Activated T-cell treated with anti-CD3 and anti-CD28 coated beads, Interleukin-2, amount 50 U/mL, for 24 hours (primary cell): ENCODE measurements around the gene STK40.
A peak's percentile ranks its signal among the peaks of the same experiment; 100 is the strongest.

Experiments
- DNase-seq: peaks from one replicate; pipeline ENCODE4 v3.0.0-alpha.2; 2020
- H3K27ac Mint-ChIP-seq: 2 replicates; pipeline ENCODE4 v1.8.0; 2020; ENCODE audit warnings: mild to moderate bottlenecking, mixed read lengths
- H3K27me3 Mint-ChIP-seq: 2 replicates; pipeline ENCODE4 v1.8.0; 2020; ENCODE audit warnings: mixed read lengths
- H3K36me3 Mint-ChIP-seq: 2 replicates; pipeline ENCODE4 v1.8.0; 2020; ENCODE audit warnings: low read depth, mixed read lengths
- H3K4me1 Mint-ChIP-seq: 2 replicates; pipeline ENCODE4 v1.8.0; 2020; ENCODE audit warnings: low read depth, mixed read lengths
- H3K4me3 Mint-ChIP-seq: 2 replicates; pipeline ENCODE4 v1.8.0; 2020; ENCODE audit warnings: mild to moderate bottlenecking, moderate library complexity, mixed read lengths
- H3K9me3 Mint-ChIP-seq: 2 replicates; pipeline ENCODE4 v1.8.0; 2020; ENCODE audit warnings: mixed read lengths

The STK40 gene

DNA sequence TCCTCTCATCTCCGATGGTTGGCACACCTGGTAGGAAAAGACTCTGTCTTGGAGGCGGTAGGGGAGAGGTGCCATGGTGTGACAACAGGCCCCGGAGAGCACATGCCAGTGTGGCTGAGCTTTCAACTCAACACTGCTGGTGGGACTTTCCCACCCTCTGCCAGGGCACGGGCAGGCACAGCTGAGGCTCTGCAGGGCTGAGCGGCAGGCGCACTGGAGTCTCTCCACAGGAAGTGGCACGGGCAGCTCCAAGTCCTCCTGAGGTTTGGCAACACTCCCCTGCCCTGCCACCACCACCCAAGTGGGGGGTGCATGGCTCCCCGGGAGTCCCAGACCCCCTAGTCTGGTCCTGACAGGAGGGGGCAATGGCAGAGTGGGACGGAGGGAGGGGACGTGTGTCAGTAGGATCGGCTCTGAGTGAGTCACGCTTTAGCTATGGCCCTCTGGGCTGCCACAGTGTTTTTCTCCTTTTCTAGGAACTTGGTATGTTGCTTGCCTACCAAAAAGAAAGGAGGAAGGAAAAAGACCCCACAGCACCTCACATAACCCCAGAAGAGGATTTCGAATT is 35.0 kb downstream of the STK40 start:
- Mint-ChIP-seq H3K4me3 (no peak overlapping the region), H3K9me3 (no peaks in the 10 kb centered on the region), H3K27me3 (no peaks in the 10 kb centered on the region), H3K27ac (peak overlapping the region; percentile 86), H3K4me1 (peaks cover 28% of the 10 kb centered on the region), H3K36me3 (peaks cover 82% of the 10 kb centered on the region)
- DNase-seq, result peak; percentile 56

- Mint-ChIP-seq H3K27me3 (no peaks in the 10 kb centered on the region), H3K4me1 (peaks cover 28% of the 10 kb centered on the region), H3K9me3 (no peaks in the 10 kb centered on the region), H3K4me3 (no peak overlapping the region), H3K36me3 (peaks cover 81% of the 10 kb centered on the region), H3K27ac (peak overlapping the region; percentile 40)
- DNase-seq, result no peak
Observed at GRCh38 chr1:36349839-36350238, 35.9 kb downstream of the STK40 start.

GRCh38 chr1:36349241-36349671 is 36.5 kb downstream of the STK40 start:
- peaks cover 81% of the 10 kb centered on the region for H3K36me3 Mint-ChIP-seq

DNA sequence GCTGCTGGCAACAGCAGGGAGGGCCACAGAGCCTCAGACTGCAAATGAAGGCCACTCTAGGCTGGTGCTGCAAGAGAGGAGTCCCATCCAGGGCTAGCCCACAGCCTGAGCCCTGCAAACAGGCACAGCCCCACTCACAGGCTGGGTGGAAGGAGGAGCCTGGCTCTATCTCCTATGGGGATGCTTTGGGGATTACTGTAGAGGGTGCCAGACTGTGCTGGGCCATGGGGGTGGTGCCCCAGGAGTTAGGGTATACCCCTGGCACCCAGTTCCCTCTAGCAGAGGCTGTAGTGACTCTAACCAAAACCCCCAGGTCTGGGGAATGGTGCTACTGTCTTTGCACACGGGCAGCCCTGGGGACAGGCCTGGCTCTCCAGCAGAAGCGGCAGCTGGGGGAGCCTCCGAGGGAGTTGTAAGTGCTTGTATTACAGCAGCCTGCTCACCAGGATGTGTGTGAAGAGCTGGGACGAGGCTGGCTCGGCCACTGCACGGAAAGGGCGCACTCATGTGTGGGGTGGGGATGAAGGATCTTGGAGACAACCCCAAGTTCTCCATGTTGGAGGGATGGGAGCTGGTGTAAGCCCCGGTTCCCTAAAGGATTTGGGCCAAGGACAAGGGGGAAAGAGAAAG is 38.9 kb downstream of the STK40 start:
- DNase-seq, result no peak
- Mint-ChIP-seq H3K4me3 (no peak overlapping the region), H3K27ac (no peak overlapping the region), H3K36me3 (peaks cover 81% of the 10 kb centered on the region), H3K4me1 (peaks cover 27% of the 10 kb centered on the region), H3K27me3 (no peaks in the 10 kb centered on the region), H3K9me3 (no peaks in the 10 kb centered on the region)

More at GRCh38 chr1:36349241-36349671, 36.5 kb downstream of the STK40 start:
- DNase-seq, result no peak
- H3K27me3 Mint-ChIP-seq, result no peaks in the 10 kb centered on the region
- no peak overlapping the region for H3K4me3 Mint-ChIP-seq
- peak overlapping the region; percentile 40 for H3K27ac Mint-ChIP-seq
- H3K9me3 Mint-ChIP-seq, result no peaks in the 10 kb centered on the region
- peaks cover 28% of the 10 kb centered on the region for H3K4me1 Mint-ChIP-seq

GRCh38 chr1:36345353-36345752 is 40.4 kb downstream of the STK40 start:
- Mint-ChIP-seq H3K4me3 (no peak overlapping the region), H3K9me3 (no peaks in the 10 kb centered on the region), H3K27ac (no peak overlapping the region), H3K4me1 (peaks cover 12% of the 10 kb centered on the region), H3K36me3 (peaks cover 85% of the 10 kb centered on the region), H3K27me3 (no peaks in the 10 kb centered on the region)
- no peak for DNase-seq

GRCh38 chr1:36344395-36344680 is 41.4 kb downstream of the STK40 start:
- peaks cover 86% of the 10 kb centered on the region for H3K36me3 Mint-ChIP-seq
- no peaks in the 10 kb centered on the region for H3K9me3 Mint-ChIP-seq
- H3K4me3 Mint-ChIP-seq, result no peak overlapping the region
- H3K27me3 Mint-ChIP-seq, result no peaks in the 10 kb centered on the region
- no peak for DNase-seq
- H3K4me1 Mint-ChIP-seq, result peaks cover 9% of the 10 kb centered on the region
- no peak overlapping the region for H3K27ac Mint-ChIP-seq

DNA sequence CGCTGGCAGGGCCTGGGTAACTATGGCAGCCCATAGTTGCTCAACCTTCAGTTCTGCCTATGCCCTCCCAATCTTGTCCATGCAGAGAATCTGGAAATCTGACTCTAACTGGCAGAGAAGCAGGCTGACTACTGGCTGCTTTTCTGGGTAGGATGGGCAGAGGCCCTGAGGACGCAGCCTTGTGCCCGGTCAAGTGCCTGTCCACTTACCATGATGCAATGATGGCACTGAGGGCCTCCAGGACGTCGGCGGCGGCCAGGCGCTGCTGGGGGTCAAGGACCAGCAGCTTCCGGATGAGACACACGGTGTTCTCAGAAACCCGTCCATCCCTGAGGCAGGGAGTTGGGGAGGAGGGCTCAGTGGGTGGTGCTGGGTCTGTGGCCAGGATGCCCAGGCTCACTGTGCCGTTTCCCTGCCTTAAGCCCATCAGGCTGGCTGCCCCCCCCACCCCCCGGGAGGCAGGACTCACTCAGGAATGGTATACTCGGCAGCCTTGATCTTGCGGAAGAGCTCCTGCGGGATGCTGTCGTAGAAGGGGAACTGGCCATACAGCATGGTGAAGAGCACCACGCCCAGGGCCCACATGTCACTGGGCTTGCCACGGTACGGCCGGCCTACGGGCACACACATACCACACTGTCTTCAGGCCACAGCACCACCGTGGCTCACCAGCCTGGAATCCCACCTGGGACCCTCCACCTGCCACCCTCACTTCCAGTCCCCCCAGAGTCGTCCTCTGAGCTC is 41.9 kb downstream of the STK40 start:
- no peak for DNase-seq
- no peaks in the 10 kb centered on the region for H3K9me3 Mint-ChIP-seq
- H3K27me3 Mint-ChIP-seq, result no peaks in the 10 kb centered on the region
- peaks cover 10% of the 10 kb centered on the region for H3K4me1 Mint-ChIP-seq
- no peak overlapping the region for H3K4me3 Mint-ChIP-seq
- peaks cover 83% of the 10 kb centered on the region for H3K36me3 Mint-ChIP-seq
- H3K27ac Mint-ChIP-seq, result no peak overlapping the region

GRCh38 chr1:36342426-36343185 is 43.1 kb downstream of the STK40 start:
- Mint-ChIP-seq H3K27ac (no peak overlapping the region), H3K27me3 (no peaks in the 10 kb centered on the region), H3K4me1 (peaks cover 13% of the 10 kb centered on the region), H3K4me3 (no peak overlapping the region), H3K36me3 (peaks cover 71% of the 10 kb centered on the region), H3K9me3 (no peaks in the 10 kb centered on the region)
- DNase-seq, result peak; percentile 67

- DNase-seq, result no peak
- Mint-ChIP-seq H3K27me3 (no peaks in the 10 kb centered on the region), H3K4me3 (no peak overlapping the region), H3K9me3 (no peaks in the 10 kb centered on the region), H3K4me1 (peaks cover 13% of the 10 kb centered on the region), H3K27ac (no peak overlapping the region), H3K36me3 (peaks cover 63% of the 10 kb centered on the region)
Observed at GRCh38 chr1:36341626-36342320, 44.0 kb downstream of the STK40 start.

- DNase-seq, result no peak
- H3K4me3 Mint-ChIP-seq, result no peak overlapping the region
- H3K9me3 Mint-ChIP-seq, result no peaks in the 10 kb centered on the region
Observed at GRCh38 chr1:36339615-36340014, 46.1 kb downstream of the STK40 start.

DNA sequence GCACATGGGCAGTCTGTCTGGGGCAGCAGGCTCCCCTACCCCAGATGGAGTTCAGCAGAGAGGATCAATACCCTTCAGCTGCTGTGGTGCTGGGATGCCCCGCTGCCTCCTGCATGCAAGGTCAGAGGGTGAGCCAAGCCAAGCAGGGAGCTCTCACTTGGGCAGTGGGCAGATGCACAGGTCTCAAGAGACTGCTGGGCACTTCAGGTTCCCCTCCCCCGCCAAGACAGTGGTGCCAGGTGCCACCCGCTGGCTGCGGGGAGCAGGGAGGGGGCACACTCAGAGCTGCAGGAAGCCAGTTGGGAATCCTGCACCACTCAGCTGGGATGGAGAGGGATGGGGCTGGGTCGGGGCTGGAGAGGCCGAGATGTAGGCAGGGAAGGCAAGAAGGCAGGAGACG is 46.5 kb downstream of the STK40 start:
- no peaks in the 10 kb centered on the region for H3K9me3 Mint-ChIP-seq
- no peaks in the 10 kb centered on the region for H3K27me3 Mint-ChIP-seq
- H3K4me1 Mint-ChIP-seq, result peaks cover 13% of the 10 kb centered on the region
- no peak overlapping the region for H3K4me3 Mint-ChIP-seq
- no peak for DNase-seq
- H3K27ac Mint-ChIP-seq, result no peak overlapping the region
- H3K36me3 Mint-ChIP-seq, result peaks cover 42% of the 10 kb centered on the region

More at GRCh38 chr1:36339615-36340014, 46.1 kb downstream of the STK40 start:
- Mint-ChIP-seq H3K27ac (no peak overlapping the region), H3K27me3 (no peaks in the 10 kb centered on the region), H3K4me1 (peaks cover 13% of the 10 kb centered on the region), H3K36me3 (peaks cover 46% of the 10 kb centered on the region)

GRCh38 chr1:36337830-36338229 is 47.9 kb downstream of the STK40 start:
- Mint-ChIP-seq H3K27ac (no peak overlapping the region), H3K4me1 (peaks cover 7% of the 10 kb centered on the region), H3K9me3 (no peaks in the 10 kb centered on the region), H3K27me3 (no peaks in the 10 kb centered on the region), H3K36me3 (peaks cover 30% of the 10 kb centered on the region), H3K4me3 (no peak overlapping the region)
- DNase-seq, result no peak

- DNase-seq, result no peak
- H3K36me3 Mint-ChIP-seq, result no peaks in the 10 kb centered on the region
- no peaks in the 10 kb centered on the region for H3K4me1 Mint-ChIP-seq
- no peak overlapping the region for H3K27ac Mint-ChIP-seq
- H3K4me3 Mint-ChIP-seq, result no peak overlapping the region
- H3K27me3 Mint-ChIP-seq, result peaks cover 3% of the 10 kb centered on the region
- no peaks in the 10 kb centered on the region for H3K9me3 Mint-ChIP-seq
Observed at GRCh38 chr1:36330940-36331339, 54.8 kb downstream of the STK40 start.

DNA sequence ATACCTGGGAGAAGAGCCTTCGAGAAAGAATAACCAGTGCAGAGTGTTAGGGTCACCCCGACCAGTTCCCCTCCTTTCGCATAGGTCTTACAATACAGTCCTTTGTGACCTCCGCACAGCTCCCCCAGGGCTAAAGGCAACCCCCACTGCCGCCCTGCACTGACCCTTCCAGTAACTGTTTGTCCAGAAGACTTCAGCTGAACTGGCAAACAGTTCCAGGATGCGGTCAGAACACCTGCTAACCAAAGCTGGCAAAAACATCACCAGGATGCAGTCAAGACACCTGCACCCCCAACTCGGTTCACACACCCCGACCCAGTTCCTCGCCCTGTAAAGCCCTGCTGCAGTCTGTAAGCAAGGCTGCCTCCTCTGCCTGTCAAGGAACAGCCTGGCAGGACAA is 55.9 kb downstream of the STK40 start:
- Mint-ChIP-seq H3K4me1 (no peaks in the 10 kb centered on the region), H3K27me3 (peaks cover 5% of the 10 kb centered on the region), H3K9me3 (no peaks in the 10 kb centered on the region), H3K4me3 (no peak overlapping the region), H3K36me3 (no peaks in the 10 kb centered on the region), H3K27ac (no peak overlapping the region)
- no peak for DNase-seq
